Measurements from ENCODE around the gene LRBA.
"Not testable (repeated sequence)": the region's sequence is repeated elsewhere in the genome, so short reads cannot be mapped to it uniquely, and the experiment has no call there.

The LRBA gene

DNA sequence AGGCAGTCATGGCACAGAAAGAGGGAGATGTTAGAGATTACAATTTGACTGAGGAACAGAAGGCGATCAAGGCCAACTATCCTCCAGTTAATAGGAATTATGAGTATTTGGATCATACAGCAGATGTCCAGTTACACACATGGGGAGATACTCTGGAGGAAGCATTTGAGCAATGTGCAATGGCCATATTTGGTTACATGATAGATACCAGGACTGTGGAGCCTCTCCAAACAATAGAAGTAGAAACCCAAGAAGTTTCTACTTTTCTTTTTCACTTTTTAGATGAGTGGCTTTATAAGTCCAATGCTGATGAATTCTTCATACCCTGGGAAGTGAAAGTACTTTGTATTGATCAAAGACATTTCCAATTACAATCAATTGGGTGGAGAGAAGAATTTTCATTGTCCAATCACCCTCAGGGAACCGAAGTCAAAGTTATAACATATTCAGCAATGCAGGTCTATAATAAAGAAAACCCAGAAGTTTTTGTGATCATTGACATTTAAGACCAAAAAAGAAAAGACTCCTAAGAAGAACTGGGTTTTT lies 294.0 kb downstream of the LRBA start:
- no peak for DNase-seq

DNA sequence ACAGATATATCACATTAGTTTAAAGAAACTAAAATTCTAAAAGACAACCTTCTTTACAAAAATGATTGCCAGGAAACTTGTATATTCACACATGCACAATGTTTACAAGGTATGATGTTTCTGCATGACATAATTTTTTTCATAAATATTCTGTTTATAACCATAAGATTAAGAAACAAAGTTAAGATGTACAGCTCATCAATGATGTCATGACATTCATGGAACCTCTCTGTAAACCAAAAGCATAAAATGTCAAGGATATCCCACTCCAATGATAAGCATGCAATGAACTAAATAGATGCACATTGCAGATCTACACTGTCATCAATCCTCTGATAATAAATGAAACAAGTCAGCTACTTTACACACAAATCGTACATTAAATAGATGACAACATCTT lies 297.1 kb downstream of the LRBA start:
- DNase-seq = no peak

DNA sequence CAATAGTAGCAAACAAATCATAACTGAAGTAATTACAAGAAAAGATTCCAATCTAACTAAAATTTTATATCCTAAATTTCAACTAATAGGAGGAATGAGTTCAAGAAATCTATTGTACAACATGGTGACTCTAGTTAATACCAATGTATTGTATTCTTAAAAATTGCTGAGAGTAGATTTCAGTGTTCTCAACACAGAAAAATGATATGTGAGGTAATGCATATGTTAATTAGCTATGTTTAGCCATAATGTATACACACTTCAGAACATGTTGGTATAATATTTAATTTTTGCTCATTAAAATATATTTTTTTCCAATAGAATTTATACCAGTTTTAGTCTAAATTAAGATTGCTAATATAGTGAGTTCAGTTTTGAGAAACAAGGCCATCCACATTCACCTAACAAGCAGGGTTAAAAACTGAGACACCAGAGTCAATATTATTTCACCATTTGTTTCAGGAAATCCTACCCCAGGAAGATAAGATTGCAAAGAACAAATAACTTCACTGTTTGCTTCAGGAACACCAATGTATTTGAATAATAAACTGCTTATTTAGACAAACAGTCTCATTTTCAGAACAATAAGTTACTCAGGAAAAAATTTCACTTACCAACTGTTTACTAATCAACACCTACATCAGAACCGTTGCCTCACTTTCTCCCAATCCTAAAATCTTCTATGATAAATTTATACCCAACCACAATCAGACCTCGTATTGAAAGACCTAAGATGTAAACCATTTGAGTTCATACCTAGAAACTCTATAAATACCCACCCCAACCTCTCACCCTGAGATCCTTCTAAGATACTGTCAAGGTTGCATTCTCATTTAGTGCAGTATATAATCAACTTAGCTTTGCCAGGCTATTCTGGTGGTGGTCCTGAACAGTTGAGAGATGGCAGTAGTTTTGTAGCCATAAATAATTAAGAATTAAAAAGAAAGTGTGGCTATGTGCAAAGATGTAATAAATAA lies 300.3 kb downstream of the LRBA start:
- no peak for DNase-seq

GRCh38 chr4:150713251-150713650 lies 301.8 kb downstream of the LRBA start:
- DNase-seq = no peak

- DNase-seq = no peak
Measured at GRCh38 chr4:150710770-150711375, 304.2 kb downstream of the LRBA start.

DNA sequence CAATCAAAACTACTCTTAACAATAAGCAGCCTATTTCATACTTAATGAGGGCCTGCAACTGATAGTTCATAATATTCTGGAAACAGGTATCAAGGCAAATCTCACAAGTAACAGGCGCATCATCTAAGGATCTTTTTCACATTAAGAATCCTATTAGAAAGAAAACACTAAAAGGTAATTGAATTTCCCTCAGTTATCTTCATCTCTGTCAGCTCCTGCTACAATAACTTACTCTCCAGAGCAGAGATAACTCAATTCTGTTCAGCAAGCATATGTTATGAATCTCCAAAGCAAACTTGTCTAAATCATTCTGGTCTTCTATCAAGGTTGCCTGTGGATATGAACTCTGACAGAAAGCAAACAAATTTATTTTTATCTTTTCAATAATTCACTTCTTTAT lies 307.1 kb downstream of the LRBA start:
- no peak for DNase-seq

GRCh38 chr4:150699599-150699998 lies 315.5 kb downstream of the LRBA start:
- DNase-seq = no peak

DNA sequence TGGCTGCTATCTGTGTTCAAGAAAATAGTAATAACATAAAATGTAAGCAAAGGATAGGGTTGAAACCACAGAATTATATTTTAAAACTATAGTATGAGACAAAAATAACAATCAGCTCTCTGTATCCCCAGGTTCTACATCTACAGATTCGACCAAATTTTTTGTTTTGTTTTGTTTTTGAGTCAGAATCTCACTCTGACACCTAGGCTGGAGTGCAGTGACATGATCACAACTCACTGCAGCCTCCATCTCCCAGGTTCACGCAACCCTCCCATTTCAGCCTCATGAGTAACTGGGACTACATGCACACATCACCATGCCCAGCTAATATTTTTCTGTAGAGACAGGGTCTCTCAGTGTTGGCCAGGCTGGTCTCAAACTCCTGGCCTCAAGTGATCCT lies 319.9 kb downstream of the LRBA start:
- peak; percentile 25 for DNase-seq

GRCh38 chr4:150694438-150694837 lies 320.6 kb downstream of the LRBA start:
- DNase-seq = peak; percentile 40

- DNase-seq = no peak
Measured at GRCh38 chr4:150683775-150684350, 331.2 kb downstream of the LRBA start.

GRCh38 chr4:150682126-150682525 lies 333.0 kb downstream of the LRBA start:
- DNase-seq = no peak

GRCh38 chr4:150681063-150681462 lies 334.0 kb downstream of the LRBA start:
- DNase-seq = no peak

DNA sequence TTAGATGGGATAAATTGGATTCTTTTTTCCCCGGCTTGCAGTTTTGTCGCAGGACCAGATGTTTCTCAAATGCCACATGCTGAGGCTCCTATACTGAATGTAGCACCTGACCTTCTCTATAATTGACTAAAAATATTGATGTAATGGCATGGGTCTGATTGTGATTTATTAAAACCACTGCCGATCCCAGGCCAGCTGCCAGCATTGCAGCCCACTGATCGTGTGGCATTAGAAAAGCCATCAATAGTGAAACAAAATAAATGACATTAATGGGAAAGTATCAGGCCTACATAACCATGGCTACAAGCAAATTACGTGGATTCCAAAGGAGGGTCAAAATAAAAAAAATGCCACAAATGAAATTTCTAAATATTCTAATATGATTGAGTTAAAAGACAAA lies 334.4 kb downstream of the LRBA start:
- no peak for DNase-seq

- no peak for DNase-seq
Measured at GRCh38 chr4:150679765-150680343, 335.2 kb downstream of the LRBA start.

DNA sequence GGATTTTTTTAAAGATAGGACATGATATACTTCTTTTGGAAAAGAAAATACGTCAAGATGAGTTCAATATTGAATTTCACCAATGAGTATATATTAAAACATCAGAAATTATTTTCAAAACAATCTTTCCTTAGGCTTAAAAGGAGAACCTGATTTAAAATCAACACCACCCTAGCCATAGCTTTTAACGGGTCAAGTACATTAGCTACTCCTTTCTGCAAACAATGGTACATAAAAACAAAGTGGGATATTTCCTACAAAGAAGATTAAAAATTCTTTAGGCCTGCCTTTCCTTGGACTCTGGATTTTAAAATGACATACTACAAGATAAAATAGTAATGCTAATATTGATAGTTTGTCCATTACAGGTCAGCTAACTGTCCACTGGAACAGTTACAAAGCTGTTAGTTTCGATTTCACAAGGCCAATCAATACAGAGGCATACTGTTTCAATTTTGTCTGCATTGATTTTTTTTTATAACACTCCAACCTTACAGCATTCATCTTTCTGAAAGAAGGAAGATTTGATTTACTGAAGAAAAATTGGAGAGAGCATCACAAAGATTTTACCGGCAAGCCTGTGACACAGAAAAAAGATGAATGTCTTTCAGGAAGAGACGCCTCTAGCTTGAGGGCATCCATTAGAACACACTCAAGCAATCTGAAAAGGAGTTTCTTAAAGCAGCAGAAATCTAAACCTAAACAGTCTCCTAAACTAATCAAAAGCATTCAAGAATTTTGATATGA lies 335.9 kb downstream of the LRBA start:
- no peak for DNase-seq

DNA sequence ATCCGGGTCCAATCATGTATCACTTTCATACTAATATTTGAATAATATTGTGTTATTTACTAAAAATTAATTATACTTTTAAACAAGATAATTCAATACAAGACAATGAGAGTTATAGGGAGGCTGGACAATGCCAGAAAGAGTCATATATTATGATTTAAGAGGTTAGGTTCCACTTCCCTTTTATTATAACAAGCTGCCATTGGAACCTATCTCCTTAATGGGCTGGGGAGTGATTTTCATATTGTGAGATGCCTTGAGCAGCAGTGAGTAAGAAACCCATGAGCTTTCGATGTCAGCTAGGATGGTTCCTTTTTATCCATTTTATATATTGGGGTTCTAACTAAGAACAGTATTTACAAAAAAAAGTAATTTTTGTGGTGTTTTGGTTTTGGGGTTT lies 341.3 kb downstream of the LRBA start:
- DNase-seq = no peak

GRCh38 chr4:150668824-150669223 lies 346.3 kb downstream of the LRBA start:
- no peak for DNase-seq

DNA sequence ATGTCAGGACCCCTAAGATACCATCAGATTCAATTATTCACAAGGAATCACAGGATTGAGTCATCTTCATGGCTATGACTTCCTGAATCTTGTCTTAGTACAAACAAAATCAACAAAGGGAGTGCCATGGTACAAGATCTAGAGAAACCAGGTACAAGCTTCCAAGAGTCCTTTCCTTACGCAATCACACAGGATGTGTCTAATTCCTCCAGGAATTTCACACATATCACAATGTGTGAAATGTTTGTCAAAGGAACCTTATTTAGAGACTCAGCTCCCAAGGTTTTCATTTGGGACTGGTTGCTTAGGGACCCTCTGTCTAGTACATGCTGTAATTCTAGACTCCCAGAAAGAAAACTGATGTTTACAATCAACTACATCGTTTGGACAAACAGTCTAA lies 350.1 kb downstream of the LRBA start:
- DNase-seq = no peak

DNA sequence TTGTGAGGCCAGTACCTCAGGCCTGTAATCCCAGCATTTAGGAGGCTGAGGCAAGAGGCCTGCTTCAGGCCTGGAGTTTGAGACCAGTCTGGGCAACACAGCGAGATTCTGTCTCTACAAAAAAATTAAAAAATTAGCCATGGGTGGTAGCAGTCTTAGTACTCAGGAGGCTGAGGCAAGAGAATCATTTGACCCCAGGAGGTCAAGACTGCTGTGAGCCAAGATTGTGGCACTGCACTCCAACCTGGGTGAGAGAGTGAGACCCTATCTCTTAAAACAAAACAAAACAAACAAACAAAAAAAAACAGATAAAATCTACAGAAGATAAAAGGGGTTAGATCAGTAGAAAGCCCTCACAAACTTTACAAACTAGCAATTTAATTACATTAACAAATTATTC lies 352.4 kb downstream of the LRBA start:
- no peak for DNase-seq

GRCh38 chr4:150661551-150661950 lies 353.5 kb downstream of the LRBA start:
- DNase-seq = not testable (repeated sequence)

DNA sequence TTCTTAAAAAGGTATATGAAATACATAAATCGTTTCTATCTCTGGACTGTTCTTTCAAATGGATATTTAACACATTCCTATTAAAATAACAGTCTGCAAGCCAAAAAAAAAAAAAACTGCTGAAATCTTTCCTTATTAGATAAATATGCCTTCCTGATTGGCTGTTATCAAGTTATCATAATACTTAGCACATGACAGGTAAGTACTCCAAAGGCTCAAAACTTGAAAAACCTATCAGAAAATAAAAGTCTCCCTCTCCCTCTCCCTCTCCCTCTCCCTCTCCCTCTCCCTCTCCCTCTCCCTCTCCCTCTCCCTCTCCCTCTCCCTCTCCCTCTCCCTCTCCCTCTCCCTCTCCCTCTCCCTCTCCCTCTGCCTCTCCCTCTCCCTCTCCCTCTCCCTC lies 356.8 kb downstream of the LRBA start:
- DNase-seq = not testable (repeated sequence)

GRCh38 chr4:150656891-150657290 lies 358.2 kb downstream of the LRBA start:
- no peak for DNase-seq

GRCh38 chr4:150650751-150651150 lies 364.3 kb downstream of the LRBA start:
- DNase-seq = no peak
